Coronary artery (tissue), 2 donors: Measurements from ENCODE around the gene ROR1.

Experiments
- DNase-seq: peaks from one replicate; pipeline ENCODE4 v3.0.0-alpha.2; 2017; ENCODE audit warnings: low spot score
- H3K27ac ChIP-seq, 2 donors: fragments of 200-600 bp; sonication (generic); one replicate each; pipeline ENCODE4 v1.5.1; 2016 to 2019
- H3K4me3 ChIP-seq: fragments of 200-600 bp; sonication (generic); 2 replicates; pipeline ENCODE4 v1.5.1; 2016; ENCODE audit warnings: mild to moderate bottlenecking, moderate library complexity
- CTCF ChIP-seq: fragments of 200-600 bp; sonication (generic); IDR thresholded peaks from one replicate; pipeline ENCODE4 v1.5.1; 2019; ENCODE audit warnings: antibody characterized with exemption

ROR1 gene

GRCh38 chr1:64013395-64013794 lies 239.6 kb downstream of the ROR1 start:
- no peak overlapping the region for H3K4me3 ChIP-seq
- H3K27ac ChIP-seq, result no peak overlapping the region
- DNase-seq, result no peak
- no peak for TF ChIP-seq CTCF

GRCh38 chr1:64019818-64020217 lies 246.0 kb downstream of the ROR1 start:
- H3K4me3 ChIP-seq, result peak overlapping the region; percentile 43
- no peak for DNase-seq
- peak overlapping the region; percentile 62 to 73 for H3K27ac ChIP-seq
- no peak for TF ChIP-seq CTCF

- TF ChIP-seq CTCF, result no peak
- Histone ChIP-seq H3K4me3 (no peak overlapping the region), H3K27ac (peak overlapping the region in 1 of 2 donors; percentile 31)
- DNase-seq, result no peak
Observed at GRCh38 chr1:64021066-64021465, 247.2 kb downstream of the ROR1 start.

GRCh38 chr1:64025051-64025450 lies 251.2 kb downstream of the ROR1 start:
- no peak for DNase-seq
- Histone ChIP-seq H3K4me3 (no peak overlapping the region), H3K27ac (no peak overlapping the region)
- TF ChIP-seq CTCF, result no peak

GRCh38 chr1:64029037-64029436 lies 255.2 kb downstream of the ROR1 start:
- no peak overlapping the region for H3K4me3 ChIP-seq

GRCh38 chr1:64030411-64030810 lies 256.6 kb downstream of the ROR1 start:
- no peak overlapping the region for H3K4me3 ChIP-seq
- H3K27ac ChIP-seq, result no peak overlapping the region
- no peak for TF ChIP-seq CTCF
- no peak for DNase-seq

More at GRCh38 chr1:64029037-64029436, 255.2 kb downstream of the ROR1 start:
- no peak overlapping the region for H3K27ac ChIP-seq
- DNase-seq, result no peak
- no peak for TF ChIP-seq CTCF

- DNase-seq, result no peak
- Histone ChIP-seq H3K27ac (peak overlapping the region in 1 of 2 donors; percentile 18), H3K4me3 (no peak overlapping the region)
- TF ChIP-seq CTCF, result no peak
Observed at GRCh38 chr1:64031236-64031635, 257.4 kb downstream of the ROR1 start.
